Measurements from ENCODE around the gene STH.
"Not testable (repeated sequence)": the region's sequence is repeated elsewhere in the genome, so short reads cannot be mapped to it uniquely, and the experiment has no call there.

STH gene

DNA sequence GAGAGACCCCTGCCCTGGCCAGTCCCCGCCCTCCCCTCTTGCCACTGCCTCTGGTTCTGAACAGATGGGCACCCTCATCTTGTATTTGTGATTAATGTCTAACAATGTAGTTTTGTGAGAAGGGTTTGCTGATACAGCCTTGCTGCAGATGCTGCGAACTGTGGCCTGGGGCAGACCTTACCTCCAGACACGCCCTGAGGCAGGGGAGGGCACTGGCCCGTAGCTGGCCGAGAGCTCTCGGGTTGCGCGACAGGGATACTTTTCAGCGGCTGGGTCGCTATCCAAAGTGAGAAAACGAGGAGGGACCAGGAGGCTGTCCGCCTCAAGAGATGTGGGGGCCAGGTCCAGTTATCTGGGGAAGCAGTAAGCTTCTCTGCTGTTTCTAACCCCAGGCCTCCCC is 21.9 kb downstream of the STH start:
- no peak overlapping the region for H3K4me3 ChIP-seq (ENCODE audit: control insufficient read depth, low read depth, low read length)
- DNase-seq (ENCODE audit: low read depth): no peak
- TF ChIP-seq, protein P1, sequence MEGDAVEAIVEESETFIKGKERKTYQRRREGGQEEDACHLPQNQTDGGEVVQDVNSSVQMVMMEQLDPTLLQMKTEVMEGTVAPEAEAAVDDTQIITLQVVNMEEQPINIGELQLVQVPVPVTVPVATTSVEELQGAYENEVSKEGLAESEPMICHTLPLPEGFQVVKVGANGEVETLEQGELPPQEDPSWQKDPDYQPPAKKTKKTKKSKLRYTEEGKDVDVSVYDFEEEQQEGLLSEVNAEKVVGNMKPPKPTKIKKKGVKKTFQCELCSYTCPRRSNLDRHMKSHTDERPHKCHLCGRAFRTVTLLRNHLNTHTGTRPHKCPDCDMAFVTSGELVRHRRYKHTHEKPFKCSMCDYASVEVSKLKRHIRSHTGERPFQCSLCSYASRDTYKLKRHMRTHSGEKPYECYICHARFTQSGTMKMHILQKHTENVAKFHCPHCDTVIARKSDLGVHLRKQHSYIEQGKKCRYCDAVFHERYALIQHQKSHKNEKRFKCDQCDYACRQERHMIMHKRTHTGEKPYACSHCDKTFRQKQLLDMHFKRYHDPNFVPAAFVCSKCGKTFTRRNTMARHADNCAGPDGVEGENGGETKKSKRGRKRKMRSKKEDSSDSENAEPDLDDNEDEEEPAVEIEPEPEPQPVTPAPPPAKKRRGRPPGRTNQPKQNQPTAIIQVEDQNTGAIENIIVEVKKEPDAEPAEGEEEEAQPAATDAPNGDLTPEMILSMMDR (IDR thresholded peaks at IDR 0.05; ENCODE audit: control insufficient read depth, insufficient read depth, low read depth, low read length, missing control alignments): no peak

DNA sequence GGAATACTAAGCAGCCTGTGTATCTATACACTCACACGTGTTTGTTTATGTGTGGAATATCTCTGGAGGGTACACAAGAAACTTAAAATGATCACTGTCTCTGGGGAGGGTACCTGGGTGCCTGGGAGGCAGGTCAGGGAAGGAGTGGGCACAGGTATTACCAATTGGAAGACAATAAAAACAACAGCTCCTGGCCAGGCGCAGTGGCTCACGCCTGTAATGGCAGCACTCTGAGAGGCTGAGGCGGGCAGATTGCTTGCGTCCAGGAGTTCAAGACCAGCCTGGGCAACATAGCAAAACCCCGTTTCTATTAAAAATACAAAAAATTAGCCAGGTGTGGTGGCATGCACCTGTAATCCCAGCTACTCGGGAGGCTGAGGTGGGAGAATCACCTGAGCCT is 24.3 kb downstream of the STH start:
- not testable (repeated sequence) for H3K4me3 ChIP-seq (ENCODE audit: control insufficient read depth, low read depth, low read length); DNase-seq (ENCODE audit: low read depth)

DNA sequence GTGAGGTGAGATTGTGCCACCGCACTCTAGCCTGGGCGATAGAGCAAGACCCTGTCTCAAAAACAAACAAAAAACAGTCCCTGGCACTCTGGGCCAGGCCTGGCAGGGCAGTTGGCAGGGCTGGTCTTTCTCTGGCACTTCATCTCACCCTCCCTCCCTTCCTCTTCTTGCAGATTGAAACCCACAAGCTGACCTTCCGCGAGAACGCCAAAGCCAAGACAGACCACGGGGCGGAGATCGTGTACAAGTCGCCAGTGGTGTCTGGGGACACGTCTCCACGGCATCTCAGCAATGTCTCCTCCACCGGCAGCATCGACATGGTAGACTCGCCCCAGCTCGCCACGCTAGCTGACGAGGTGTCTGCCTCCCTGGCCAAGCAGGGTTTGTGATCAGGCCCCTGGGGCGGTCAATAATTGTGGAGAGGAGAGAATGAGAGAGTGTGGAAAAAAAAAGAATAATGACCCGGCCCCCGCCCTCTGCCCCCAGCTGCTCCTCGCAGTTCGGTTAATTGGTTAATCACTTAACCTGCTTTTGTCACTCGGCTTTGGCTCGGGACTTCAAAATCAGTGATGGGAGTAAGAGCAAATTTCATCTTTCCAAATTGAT is 24.8 kb downstream of the STH start:
- H3K4me3 ChIP-seq (ENCODE audit: control insufficient read depth, low read depth, low read length): no peak overlapping the region
- DNase-seq (ENCODE audit: low read depth): no peak
- TF ChIP-seq, protein P1 (IDR thresholded peaks at IDR 0.05; ENCODE audit: control insufficient read depth, insufficient read depth, low read depth, low read length, missing control alignments): no peak

DNA sequence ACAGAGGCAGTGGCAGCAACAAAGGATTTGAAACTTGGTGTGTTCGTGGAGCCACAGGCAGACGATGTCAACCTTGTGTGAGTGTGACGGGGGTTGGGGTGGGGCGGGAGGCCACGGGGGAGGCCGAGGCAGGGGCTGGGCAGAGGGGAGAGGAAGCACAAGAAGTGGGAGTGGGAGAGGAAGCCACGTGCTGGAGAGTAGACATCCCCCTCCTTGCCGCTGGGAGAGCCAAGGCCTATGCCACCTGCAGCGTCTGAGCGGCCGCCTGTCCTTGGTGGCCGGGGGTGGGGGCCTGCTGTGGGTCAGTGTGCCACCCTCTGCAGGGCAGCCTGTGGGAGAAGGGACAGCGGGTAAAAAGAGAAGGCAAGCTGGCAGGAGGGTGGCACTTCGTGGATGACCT is 25.5 kb downstream of the STH start:
- no peak overlapping the region for H3K4me3 ChIP-seq (ENCODE audit: control insufficient read depth, low read depth, low read length)
- TF ChIP-seq, protein P1 (IDR thresholded peaks at IDR 0.05; ENCODE audit: control insufficient read depth, insufficient read depth, low read depth, low read length, missing control alignments): no peak
- no peak for DNase-seq (ENCODE audit: low read depth)

DNA sequence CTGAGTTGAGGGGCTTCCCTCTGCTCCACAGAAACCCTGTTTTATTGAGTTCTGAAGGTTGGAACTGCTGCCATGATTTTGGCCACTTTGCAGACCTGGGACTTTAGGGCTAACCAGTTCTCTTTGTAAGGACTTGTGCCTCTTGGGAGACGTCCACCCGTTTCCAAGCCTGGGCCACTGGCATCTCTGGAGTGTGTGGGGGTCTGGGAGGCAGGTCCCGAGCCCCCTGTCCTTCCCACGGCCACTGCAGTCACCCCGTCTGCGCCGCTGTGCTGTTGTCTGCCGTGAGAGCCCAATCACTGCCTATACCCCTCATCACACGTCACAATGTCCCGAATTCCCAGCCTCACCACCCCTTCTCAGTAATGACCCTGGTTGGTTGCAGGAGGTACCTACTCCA is 26.0 kb downstream of the STH start:
- no peak for DNase-seq (ENCODE audit: low read depth)
- TF ChIP-seq, protein P1 (IDR thresholded peaks at IDR 0.05; ENCODE audit: control insufficient read depth, insufficient read depth, low read depth, low read length, missing control alignments): no peak
- no peak overlapping the region for H3K4me3 ChIP-seq (ENCODE audit: control insufficient read depth, low read depth, low read length)

DNA sequence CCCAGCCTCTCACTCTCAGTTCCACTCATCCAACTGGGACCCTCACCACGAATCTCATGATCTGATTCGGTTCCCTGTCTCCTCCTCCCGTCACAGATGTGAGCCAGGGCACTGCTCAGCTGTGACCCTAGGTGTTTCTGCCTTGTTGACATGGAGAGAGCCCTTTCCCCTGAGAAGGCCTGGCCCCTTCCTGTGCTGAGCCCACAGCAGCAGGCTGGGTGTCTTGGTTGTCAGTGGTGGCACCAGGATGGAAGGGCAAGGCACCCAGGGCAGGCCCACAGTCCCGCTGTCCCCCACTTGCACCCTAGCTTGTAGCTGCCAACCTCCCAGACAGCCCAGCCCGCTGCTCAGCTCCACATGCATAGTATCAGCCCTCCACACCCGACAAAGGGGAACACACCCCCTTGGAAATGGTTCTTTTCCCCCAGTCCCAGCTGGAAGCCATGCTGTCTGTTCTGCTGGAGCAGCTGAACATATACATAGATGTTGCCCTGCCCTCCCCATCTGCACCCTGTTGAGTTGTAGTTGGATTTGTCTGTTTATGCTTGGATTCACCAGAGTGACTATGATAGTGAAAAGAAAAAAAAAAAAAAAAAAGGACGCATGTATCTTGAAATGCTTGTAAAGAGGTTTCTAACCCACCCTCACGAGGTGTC is 26.6 kb downstream of the STH start:
- TF ChIP-seq, protein P1 (IDR thresholded peaks at IDR 0.05; ENCODE audit: control insufficient read depth, insufficient read depth, low read depth, low read length, missing control alignments): no peak
- H3K4me3 ChIP-seq (ENCODE audit: control insufficient read depth, low read depth, low read length): no peak overlapping the region
- no peak for DNase-seq (ENCODE audit: low read depth)

DNA sequence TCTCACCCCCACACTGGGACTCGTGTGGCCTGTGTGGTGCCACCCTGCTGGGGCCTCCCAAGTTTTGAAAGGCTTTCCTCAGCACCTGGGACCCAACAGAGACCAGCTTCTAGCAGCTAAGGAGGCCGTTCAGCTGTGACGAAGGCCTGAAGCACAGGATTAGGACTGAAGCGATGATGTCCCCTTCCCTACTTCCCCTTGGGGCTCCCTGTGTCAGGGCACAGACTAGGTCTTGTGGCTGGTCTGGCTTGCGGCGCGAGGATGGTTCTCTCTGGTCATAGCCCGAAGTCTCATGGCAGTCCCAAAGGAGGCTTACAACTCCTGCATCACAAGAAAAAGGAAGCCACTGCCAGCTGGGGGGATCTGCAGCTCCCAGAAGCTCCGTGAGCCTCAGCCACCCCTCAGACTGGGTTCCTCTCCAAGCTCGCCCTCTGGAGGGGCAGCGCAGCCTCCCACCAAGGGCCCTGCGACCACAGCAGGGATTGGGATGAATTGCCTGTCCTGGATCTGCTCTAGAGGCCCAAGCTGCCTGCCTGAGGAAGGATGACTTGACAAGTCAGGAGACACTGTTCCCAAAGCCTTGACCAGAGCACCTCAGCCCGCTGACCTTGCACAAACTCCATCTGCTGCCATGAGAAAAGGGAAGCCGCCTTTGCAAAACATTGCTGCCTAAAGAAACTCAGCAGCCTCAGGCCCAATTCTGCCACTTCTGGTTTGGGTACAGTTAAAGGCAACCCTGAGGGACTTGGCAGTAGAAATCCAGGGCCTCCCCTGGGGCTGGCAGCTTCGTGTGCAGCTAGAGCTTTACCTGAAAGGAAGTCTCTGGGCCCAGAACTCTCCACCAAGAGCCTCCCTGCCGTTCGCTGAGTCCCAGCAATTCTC is 27.4 kb downstream of the STH start:
- DNase-seq (ENCODE audit: low read depth): no peak
- TF ChIP-seq, protein P1 (IDR thresholded peaks at IDR 0.05; ENCODE audit: control insufficient read depth, insufficient read depth, low read depth, low read length, missing control alignments): no peak
- no peak overlapping the region for H3K4me3 ChIP-seq (ENCODE audit: control insufficient read depth, low read depth, low read length)
